ENCODE results near the gene PM20D1. TPM values are rescaled to one million over a fixed set of nuclear protein-coding genes. Genes with fewer than 3 reads are reported as not detected.

The PM20D1 gene
- total and polyA plus RNA-seq, 2 experiments from 2014 or later = 0.08 TPM; not detected in 1

GRCh38 chr1:205832326-205832751, 17.6 kb downstream of the PM20D1 start:
- Histone ChIP-seq H3K9me3 (ENCODE audit: low read depth) (no peaks in the 10 kb centered on the region), H3K27ac (no peak overlapping the region), H4K20me1 (ENCODE audit: insufficient read depth, poor library complexity, severe bottlenecking) (no peaks in the 10 kb centered on the region), H3K4me2 (no peak overlapping the region), H3K4me1 (ENCODE audit: insufficient read depth) (no peaks in the 10 kb centered on the region), H3K27me3 (no peaks in the 10 kb centered on the region), H3K79me2 (no peaks in the 10 kb centered on the region), H3K36me3 (replicated peaks; ENCODE audit: insufficient read depth, low read depth) (no peaks in the 10 kb centered on the region), H3K9me2 (replicated peaks; ENCODE audit: insufficient read depth) (no peaks in the 10 kb centered on the region), H2AFZ (no peak overlapping the region), H3K4me3 (no peak overlapping the region)
- DNase-seq (ENCODE audit: low spot score) = no peak
- WGBS (ENCODE audit: low lambda C conversion rate, missing lambda C conversion rate) = 59% methylated on average over 6 of the region's 6 CpGs
- TF ChIP-seq EZH2 (IDR thresholded peaks at IDR 0.05; ENCODE audit: borderline replicate concordance) (no peak), EZH2phosphoT487 (IDR thresholded peaks at IDR 0.05; ENCODE audit: low read depth, severe bottlenecking, unreplicated experiment) (no peak)
- TF ChIP-seq, protein P1, sequence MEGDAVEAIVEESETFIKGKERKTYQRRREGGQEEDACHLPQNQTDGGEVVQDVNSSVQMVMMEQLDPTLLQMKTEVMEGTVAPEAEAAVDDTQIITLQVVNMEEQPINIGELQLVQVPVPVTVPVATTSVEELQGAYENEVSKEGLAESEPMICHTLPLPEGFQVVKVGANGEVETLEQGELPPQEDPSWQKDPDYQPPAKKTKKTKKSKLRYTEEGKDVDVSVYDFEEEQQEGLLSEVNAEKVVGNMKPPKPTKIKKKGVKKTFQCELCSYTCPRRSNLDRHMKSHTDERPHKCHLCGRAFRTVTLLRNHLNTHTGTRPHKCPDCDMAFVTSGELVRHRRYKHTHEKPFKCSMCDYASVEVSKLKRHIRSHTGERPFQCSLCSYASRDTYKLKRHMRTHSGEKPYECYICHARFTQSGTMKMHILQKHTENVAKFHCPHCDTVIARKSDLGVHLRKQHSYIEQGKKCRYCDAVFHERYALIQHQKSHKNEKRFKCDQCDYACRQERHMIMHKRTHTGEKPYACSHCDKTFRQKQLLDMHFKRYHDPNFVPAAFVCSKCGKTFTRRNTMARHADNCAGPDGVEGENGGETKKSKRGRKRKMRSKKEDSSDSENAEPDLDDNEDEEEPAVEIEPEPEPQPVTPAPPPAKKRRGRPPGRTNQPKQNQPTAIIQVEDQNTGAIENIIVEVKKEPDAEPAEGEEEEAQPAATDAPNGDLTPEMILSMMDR (IDR thresholded peaks at IDR 0.05; ENCODE audit: poor library complexity) = no peak

- Histone ChIP-seq H3K36me3 (replicated peaks; ENCODE audit: insufficient read depth, low read depth) (no peaks in the 10 kb centered on the region), H3K4me3 (no peak overlapping the region), H3K4me2 (no peak overlapping the region), H2AFZ (no peak overlapping the region), H3K27ac (no peak overlapping the region), H3K9me3 (ENCODE audit: low read depth) (no peaks in the 10 kb centered on the region), H3K4me1 (ENCODE audit: insufficient read depth) (peaks cover 7% of the 10 kb centered on the region), H4K20me1 (ENCODE audit: insufficient read depth, poor library complexity, severe bottlenecking) (no peaks in the 10 kb centered on the region), H3K9me2 (replicated peaks; ENCODE audit: insufficient read depth) (no peaks in the 10 kb centered on the region), H3K79me2 (no peaks in the 10 kb centered on the region), H3K27me3 (no peaks in the 10 kb centered on the region)
- no peak for DNase-seq (ENCODE audit: low spot score)
- TF ChIP-seq EZH2phosphoT487 (IDR thresholded peaks at IDR 0.05; ENCODE audit: low read depth, severe bottlenecking, unreplicated experiment) = no peak
- WGBS (ENCODE audit: low lambda C conversion rate, missing lambda C conversion rate) = 90% methylated on average over 1 of the region's 1 CpG
These were observed 22.3 kb downstream of the PM20D1 start for GRCh38 chr1:205827623-205828022.

DNA sequence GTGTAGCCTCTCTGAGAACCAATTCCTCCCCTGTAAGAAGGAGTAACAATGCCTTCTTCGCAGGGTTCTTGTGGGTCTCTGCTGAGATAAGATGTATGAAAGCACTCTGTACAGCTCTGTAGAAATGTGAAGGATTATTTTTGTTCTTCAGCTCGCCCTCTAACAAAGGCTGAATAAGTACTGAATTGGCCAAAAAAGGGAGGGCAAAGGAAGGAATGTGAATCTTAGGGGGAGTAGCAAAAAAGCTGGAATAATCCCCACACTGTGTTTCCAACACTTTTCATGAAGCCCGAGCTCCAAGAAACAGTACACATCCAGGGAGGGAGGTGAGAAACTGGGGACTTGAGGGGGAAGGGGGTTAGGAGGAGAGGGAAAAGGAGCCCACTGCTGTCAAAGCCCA, 22.9 kb downstream of the PM20D1 start:
- WGBS (ENCODE audit: low lambda C conversion rate, missing lambda C conversion rate) = 71% methylated on average over 3 of the region's 3 CpGs
- Histone ChIP-seq H2AFZ (no peak overlapping the region), H3K36me3 (replicated peaks; ENCODE audit: insufficient read depth, low read depth) (no peaks in the 10 kb centered on the region), H3K27me3 (no peaks in the 10 kb centered on the region), H3K9me2 (replicated peaks; ENCODE audit: insufficient read depth) (no peaks in the 10 kb centered on the region), H3K79me2 (no peaks in the 10 kb centered on the region), H4K20me1 (ENCODE audit: insufficient read depth, poor library complexity, severe bottlenecking) (no peaks in the 10 kb centered on the region), H3K4me1 (ENCODE audit: insufficient read depth) (peaks cover 7% of the 10 kb centered on the region), H3K4me3 (no peak overlapping the region), H3K27ac (no peak overlapping the region), H3K4me2 (no peak overlapping the region), H3K9me3 (ENCODE audit: low read depth) (no peaks in the 10 kb centered on the region)
- no peak for TF ChIP-seq EZH2phosphoT487 (IDR thresholded peaks at IDR 0.05; ENCODE audit: low read depth, severe bottlenecking, unreplicated experiment)
- TF ChIP-seq EZH2 (IDR thresholded peaks at IDR 0.05; ENCODE audit: borderline replicate concordance) = no peak
- TF ChIP-seq, protein P1 (IDR thresholded peaks at IDR 0.05; ENCODE audit: poor library complexity) = no peak
- no peak for DNase-seq (ENCODE audit: low spot score)

GRCh38 chr1:205826016-205826806, 23.7 kb downstream of the PM20D1 start:
- no peaks in the 10 kb centered on the region for H3K9me3 ChIP-seq (ENCODE audit: low read depth)
- peak overlapping the region; percentile 62 for H3K27ac ChIP-seq
- DNase-seq (ENCODE audit: low spot score) = no peak
- H3K4me3 ChIP-seq = no peak overlapping the region
- H3K9me2 ChIP-seq (replicated peaks; ENCODE audit: insufficient read depth) = no peaks in the 10 kb centered on the region
- H3K27me3 ChIP-seq = no peaks in the 10 kb centered on the region
- H4K20me1 ChIP-seq (ENCODE audit: insufficient read depth, poor library complexity, severe bottlenecking) = no peaks in the 10 kb centered on the region
- H3K4me2 ChIP-seq = peak overlapping the region; percentile 50
- WGBS (ENCODE audit: low lambda C conversion rate, missing lambda C conversion rate) = 59% methylated on average over 8 of the region's 8 CpGs
- no peak for TF ChIP-seq EZH2 (IDR thresholded peaks at IDR 0.05; ENCODE audit: borderline replicate concordance)
- TF ChIP-seq, protein P1 (IDR thresholded peaks at IDR 0.05; ENCODE audit: poor library complexity) = no peak
- no peak for TF ChIP-seq EZH2phosphoT487 (IDR thresholded peaks at IDR 0.05; ENCODE audit: low read depth, severe bottlenecking, unreplicated experiment)
- no peaks in the 10 kb centered on the region for H3K36me3 ChIP-seq (replicated peaks; ENCODE audit: insufficient read depth, low read depth)
- H3K4me1 ChIP-seq (ENCODE audit: insufficient read depth) = peaks cover 7% of the 10 kb centered on the region
- no peak overlapping the region for H2AFZ ChIP-seq
- H3K79me2 ChIP-seq = no peaks in the 10 kb centered on the region
